GM18951 (cell line): ENCODE data around the gene ATP1B4.

Experiments used
- POLR2A ChIP-seq: IDR thresholded peaks from 4 replicates; pipeline ENCODE4 v1.6.1; 2011; ENCODE audit warnings: mild to moderate bottlenecking; ENCODE audit not compliant: insufficient read length, insufficient read depth; ENCODE audit errors: extremely low read depth
- in situ Hi-C: fragments of 300-500 bp; cut with MboI; formaldehyde crosslinking; loops from one replicate; pipeline ENCODE4 v1.12.0; 2022; ENCODE audit warnings: low sequenced_read_pairs, mixed read lengths, inconsistent platforms; ENCODE audit not compliant: unreplicated experiment

Gene ATP1B4

DNA sequence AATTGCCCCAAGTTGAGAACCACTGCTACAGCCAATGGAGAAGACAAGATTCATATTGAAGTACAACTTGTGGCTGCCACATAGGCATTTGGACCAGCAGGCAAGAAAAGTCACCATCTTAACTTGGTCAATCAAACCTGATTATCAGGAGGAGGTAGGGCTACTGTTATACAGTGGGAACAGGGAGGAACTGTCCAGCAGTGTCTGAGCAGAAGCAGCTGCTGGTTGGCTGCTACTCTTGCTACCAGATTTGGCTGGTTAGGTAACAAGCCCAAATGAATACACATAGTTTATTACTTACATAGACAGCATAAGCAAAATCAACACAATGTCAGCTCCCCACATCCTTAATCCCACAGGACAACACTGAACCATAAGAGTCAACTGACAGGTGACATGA, 39.4 kb downstream of the ATP1B4 start:
- in situ Hi-C loops, result no loop called here
- TF ChIP-seq POLR2A, result no peak

DNA sequence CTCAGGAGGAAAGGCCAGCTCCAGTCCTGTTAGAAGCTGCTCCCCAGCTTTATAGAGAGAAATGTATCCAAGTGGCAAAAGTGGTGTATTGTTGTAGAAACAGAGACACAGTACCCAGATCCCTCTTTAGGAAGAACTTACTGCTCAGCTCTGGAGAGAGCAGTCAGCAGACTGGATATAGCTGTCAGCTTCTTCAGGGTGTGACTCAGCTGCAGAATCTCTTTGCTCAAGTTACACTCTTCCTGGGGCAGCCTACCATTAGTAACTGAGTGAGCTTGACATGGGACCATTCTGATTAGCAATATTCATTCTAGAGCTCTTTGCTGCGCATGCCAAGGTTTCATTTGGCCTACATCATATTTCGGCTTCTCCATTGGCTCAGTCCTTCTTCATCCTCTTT, 40.5 kb downstream of the ATP1B4 start:
- no peak for TF ChIP-seq POLR2A
- in situ Hi-C loops, result no loop called here

DNA sequence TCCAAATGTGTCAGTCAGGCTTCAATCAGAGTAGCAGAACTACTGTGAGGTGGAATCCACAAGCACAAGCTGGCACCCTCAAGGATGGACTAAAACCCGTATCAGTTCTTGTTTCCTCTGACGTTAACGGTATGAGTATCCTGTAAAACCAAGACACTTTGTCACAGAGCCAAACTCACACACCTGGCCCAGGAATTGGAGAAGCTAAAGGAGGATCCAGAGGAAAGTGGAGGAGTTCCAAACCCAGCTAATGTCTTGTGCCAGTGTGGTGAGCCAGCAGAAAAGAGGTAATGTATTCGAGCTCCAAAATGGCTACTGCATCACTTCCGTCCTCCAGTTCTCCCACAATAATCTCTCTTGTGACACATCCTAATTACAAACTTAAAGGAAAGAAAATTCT, 44.7 kb downstream of the ATP1B4 start:
- TF ChIP-seq POLR2A, result no peak
- in situ Hi-C loops, result no loop called here

DNA sequence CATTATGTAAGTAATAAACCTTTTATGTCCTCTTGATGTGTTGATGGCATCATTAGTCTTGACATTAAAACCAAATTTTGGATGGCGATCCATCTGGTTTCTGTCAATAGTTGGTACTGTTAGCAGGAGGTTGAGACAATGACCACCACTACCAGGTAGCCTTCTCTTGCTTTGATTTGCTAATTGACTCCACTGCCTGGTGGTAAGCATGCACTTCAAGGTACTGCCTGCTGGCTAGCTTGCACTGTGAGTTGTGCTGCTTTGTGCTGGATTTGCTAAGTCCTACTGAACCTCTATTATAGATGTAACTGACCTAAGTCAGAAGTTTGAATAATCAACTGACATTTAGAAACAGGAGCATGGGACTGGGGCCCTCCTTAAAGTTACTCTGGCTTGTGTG, 46.3 kb downstream of the ATP1B4 start:
- in situ Hi-C loops, result no loop called here
- no peak for TF ChIP-seq POLR2A

DNA sequence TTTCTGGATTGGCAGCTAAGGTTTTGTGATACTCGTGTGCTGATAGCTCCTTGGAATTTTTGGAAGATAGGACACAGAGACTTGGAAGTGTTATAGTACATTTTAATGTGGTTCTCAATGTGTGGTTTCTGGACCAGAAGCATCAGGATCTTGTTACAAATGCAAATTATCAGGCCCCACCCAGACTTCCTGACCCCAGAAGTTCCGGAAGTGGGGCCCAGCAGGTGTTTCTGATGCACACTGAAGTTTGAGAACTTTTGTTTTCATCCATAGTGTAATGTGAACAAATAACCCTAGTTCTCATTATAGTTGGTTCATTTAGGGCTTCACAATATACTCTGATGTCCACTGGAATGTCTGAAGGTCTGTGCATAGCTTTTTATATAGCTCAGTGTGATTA, 57.6 kb downstream of the ATP1B4 start:
- TF ChIP-seq POLR2A, result no peak
- in situ Hi-C loops, result no loop called here

DNA sequence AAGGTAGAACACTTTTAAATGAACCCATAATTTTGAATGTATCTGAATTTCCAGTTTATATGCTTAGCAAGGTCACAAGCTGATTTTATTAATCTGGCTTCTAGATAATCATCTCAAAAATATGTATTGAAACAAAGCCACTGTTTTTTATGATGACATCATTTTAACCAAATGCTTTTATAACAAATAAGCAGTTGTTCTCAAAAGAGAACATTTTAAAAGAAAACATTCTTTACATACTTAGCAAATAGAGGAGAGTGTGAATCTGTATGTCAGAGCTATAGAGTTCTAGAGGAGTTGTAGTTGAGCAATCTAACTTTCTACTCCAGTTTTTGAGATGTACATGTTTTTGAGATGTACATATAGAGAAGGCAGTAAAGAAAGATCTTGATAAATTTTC, 64.7 kb downstream of the ATP1B4 start:
- in situ Hi-C loops, result no loop called here

DNA sequence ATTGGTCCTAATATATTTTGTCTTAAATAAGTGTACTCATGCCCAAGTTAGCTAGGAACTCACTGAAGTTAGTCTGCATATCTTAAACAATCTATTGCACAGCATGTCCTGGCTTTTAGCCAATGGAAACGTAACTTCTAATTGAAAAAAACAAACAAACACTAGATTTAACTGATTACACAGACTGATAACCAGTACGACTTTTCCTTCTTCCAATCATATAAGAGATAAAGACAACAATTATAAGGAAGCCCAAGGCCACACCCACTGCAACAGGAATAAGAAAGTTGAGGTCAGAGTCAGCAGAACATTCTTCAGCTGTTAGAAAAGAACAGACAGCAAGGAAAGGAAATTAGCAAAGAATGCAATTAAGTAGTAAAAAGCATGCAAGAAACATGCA, 66.4 kb downstream of the ATP1B4 start:
- no peak for TF ChIP-seq POLR2A
- in situ Hi-C loops, result no loop called here

More for the DNA sequence above, 64.7 kb downstream of the ATP1B4 start:
- TF ChIP-seq POLR2A, result no peak

DNA sequence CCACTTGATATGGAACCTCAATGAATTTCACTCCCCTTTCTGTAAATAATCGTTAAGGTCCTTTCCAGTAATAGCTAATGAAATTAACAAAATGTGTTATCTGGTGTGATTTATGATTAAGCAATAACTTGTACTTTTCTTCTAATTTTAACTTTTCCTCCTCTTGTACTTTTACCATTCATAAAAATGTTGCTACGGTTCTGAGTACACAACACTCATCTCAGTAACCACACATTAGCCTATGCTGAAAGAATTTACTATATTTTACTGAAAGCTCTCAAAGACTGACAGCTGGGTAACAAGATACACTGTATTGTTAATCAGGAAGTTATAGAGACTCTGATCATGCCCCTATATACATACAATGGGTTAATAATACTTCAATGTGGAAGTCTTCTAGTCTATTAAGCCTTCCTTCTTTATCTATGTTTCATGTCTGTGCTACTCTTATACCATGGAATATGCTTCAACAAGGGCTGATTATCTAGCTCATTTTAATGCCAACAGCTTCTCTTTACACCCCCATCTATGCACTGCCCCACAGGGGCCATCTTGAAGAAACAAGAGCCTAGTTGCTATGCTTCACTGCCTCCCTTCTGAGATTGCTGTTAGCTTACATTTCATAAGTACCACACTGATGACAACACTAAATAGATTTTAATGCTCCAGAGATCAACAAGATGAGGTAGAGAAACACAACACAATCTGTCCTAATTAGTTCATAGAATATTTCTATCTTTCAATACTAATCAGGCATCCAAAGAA, 68.1 kb downstream of the ATP1B4 start:
- TF ChIP-seq POLR2A, result no peak

More for the DNA sequence above, 68.1 kb downstream of the ATP1B4 start:
- in situ Hi-C loops, result no loop called here
